HG03457 (cell line): ENCODE measurements around the gene SLC22A13.
"Not testable (repeated sequence)": the region's sequence is repeated elsewhere in the genome, so short reads cannot be mapped to it uniquely, and the experiment has no call there.

Source experiments
- ATAC-seq: cut with Tn5 transposase; IDR thresholded peaks from one replicate; pipeline ENCODE4 v1.9.1; 2021; ENCODE audit warnings: moderate number of reproducible peaks; ENCODE audit not compliant: unreplicated experiment

The SLC22A13 gene

GRCh38 chr3:38265604-38266307 lies at the start of gene SLC22A13:
SLC22A13 (plus strand) TSS chr3:38265812; CDS start chr3:38265861, 49 bp downstream.
- no peak for ATAC-seq

GRCh38 chr3:38219609-38220197 lies 45.9 kb upstream of the SLC22A13 start:
- ATAC-seq, result no peak

GRCh38 chr3:38221005-38221404 lies 44.6 kb upstream of the SLC22A13 start:
- no peak for ATAC-seq

- ATAC-seq, result no peak
These were observed 43.5 kb upstream of the SLC22A13 start for GRCh38 chr3:38222032-38222634.

GRCh38 chr3:38224357-38224756 lies 41.3 kb upstream of the SLC22A13 start:
- no peak for ATAC-seq

- ATAC-seq, result no peak
These were observed 39.3 kb upstream of the SLC22A13 start for GRCh38 chr3:38226273-38226672.

GRCh38 chr3:38227989-38228388 lies 37.6 kb upstream of the SLC22A13 start:
- ATAC-seq, result no peak

- ATAC-seq, result no peak
These were observed 36.6 kb upstream of the SLC22A13 start for GRCh38 chr3:38229036-38229435.

GRCh38 chr3:38232701-38233100 lies 32.9 kb upstream of the SLC22A13 start:
- no peak for ATAC-seq

- ATAC-seq, result no peak
These were observed 30.1 kb upstream of the SLC22A13 start for GRCh38 chr3:38235466-38235865.

GRCh38 chr3:38238416-38239008 lies 27.1 kb upstream of the SLC22A13 start:
- no peak for ATAC-seq

- not testable (repeated sequence) for ATAC-seq
These were observed 22.8 kb upstream of the SLC22A13 start for GRCh38 chr3:38242812-38243211.

- no peak for ATAC-seq
These were observed 19.7 kb upstream of the SLC22A13 start for GRCh38 chr3:38245930-38246329.

- no peak for ATAC-seq
These were observed 18.1 kb upstream of the SLC22A13 start for GRCh38 chr3:38247366-38248035.

GRCh38 chr3:38250198-38250597 lies 15.4 kb upstream of the SLC22A13 start:
- no peak for ATAC-seq

GRCh38 chr3:38251197-38251596 lies 14.4 kb upstream of the SLC22A13 start:
- ATAC-seq, result no peak

- ATAC-seq, result no peak
These were observed 11.9 kb upstream of the SLC22A13 start for GRCh38 chr3:38253704-38254103.

GRCh38 chr3:38254872-38255271 lies 10.7 kb upstream of the SLC22A13 start:
- ATAC-seq, result no peak

- no peak for ATAC-seq
These were observed 10.0 kb upstream of the SLC22A13 start for GRCh38 chr3:38255627-38256026.

GRCh38 chr3:38257583-38257982 lies 8.0 kb upstream of the SLC22A13 start:
- no peak for ATAC-seq

- no peak for ATAC-seq
These were observed 5.1 kb upstream of the SLC22A13 start for GRCh38 chr3:38260474-38260873.
